Spleen (tissue), 7 donors: ENCODE measurements around the gene LPP.

ENCODE experiments used
- CTCF ChIP-seq, 11 experiments: fragments of 200-600 bp in 7 of 11; fragments of 450-650 bp in 4 of 11; sonication (generic) in 4 of 11; IDR thresholded peaks in 8 of 11; conservative IDR thresholded peaks in 3 of 11; 1 replicate in 7 of 11; 2 replicates in 4 of 11; pipeline versions ENCODE4 v1.4.0 to v1.8.0; 2016 to 2021; ENCODE audit warnings: antibody characterized with exemption in 11 of 11, inconsistent platforms in 4 of 11, mild to moderate bottlenecking in 1 of 11
- POLR2A ChIP-seq, 3 donors: fragments of 450-650 bp; IDR thresholded peaks; one replicate each; pipeline ENCODE4 v1.5.1; 2017; ENCODE audit warnings: antibody characterized with exemption in 3 of 3, mild to moderate bottlenecking in 1 of 3
- POLR2AphosphoS5 ChIP-seq, 3 donors: sonication (generic); formaldehyde crosslinking; IDR thresholded peaks; one replicate each; pipeline ENCODE4 v1.5.1; 2017; ENCODE audit warnings: antibody characterized with exemption in 3 of 3
- donor health status: DM: no; HTN: no; CAD: no; lungs with moderate emphysema.
- donor health status: DM: no; HTN: no; CAD: no.
- donor health status: DM: no; HTN: no; CAD: no.

GRCh38 chr3:188875413-188875812 lies 721.5 kb downstream of the LPP start:
- TF ChIP-seq CTCF (IDR thresholded peaks at IDR 0.05 in 8 of 11, conservative IDR thresholded peaks at IDR 0.05 in 3 of 11): no peak
- TF ChIP-seq POLR2A (IDR thresholded peaks at IDR 0.05): no peak
- TF ChIP-seq POLR2AphosphoS5 (IDR thresholded peaks at IDR 0.05): no peak
